Type B pancreatic cell (in vitro differentiated cells): ENCODE measurements around the gene MREG. TPM values are rescaled to one million over a fixed set of nuclear protein-coding genes. Genes with fewer than 3 reads are reported as not detected.
"Not testable (repeated sequence)": the region's sequence is repeated elsewhere in the genome, so short reads cannot be mapped to it uniquely, and the experiment has no call there.

ENCODE experiments used
- DNase-seq: peaks from one replicate; pipeline ENCODE4 v3.0.0; 2021; ENCODE audit warnings: mixed read lengths; ENCODE audit not compliant: unreplicated experiment; ENCODE audit errors: extremely low spot score
- H3K27ac Mint-ChIP-seq: 2 replicates; pipeline ENCODE4 v1.8.0; 2021; ENCODE audit warnings: mild to moderate bottlenecking, mixed read lengths
- H3K27me3 Mint-ChIP-seq: 2 replicates; pipeline ENCODE4 v1.8.0; 2021; ENCODE audit warnings: mixed read lengths
- H3K36me3 Mint-ChIP-seq: 2 replicates; pipeline ENCODE4 v1.8.0; 2021; ENCODE audit warnings: mixed read lengths
- H3K4me1 Mint-ChIP-seq: one replicate; pipeline ENCODE4 v1.8.0; 2021; ENCODE audit warnings: mixed read lengths; ENCODE audit not compliant: unreplicated experiment
- H3K4me3 Mint-ChIP-seq: 2 replicates; pipeline ENCODE4 v1.8.0; 2021; ENCODE audit warnings: mild to moderate bottlenecking, mixed read lengths
- H3K9me3 Mint-ChIP-seq: 2 replicates; pipeline ENCODE4 v1.8.0; 2021; ENCODE audit warnings: mixed read lengths
- total RNA-seq: library from RNA; stranded (reverse); gene quantifications from 2 replicates; pipeline ENCODE4 v1.2.1, GENCODE V29; 2021; ENCODE audit warnings: low replicate concordance
- TF ChIP-seq, protein P1 (sequence below): fragments of 200-600 bp; sonication (generic); conservative IDR thresholded peaks from 2 replicates; pipeline ENCODE4 v1.5.0; 2021; ENCODE audit warnings: antibody characterized with exemption, mild to moderate bottlenecking

MREG gene
- total RNA-seq, 1 donor from 2014 or later: 15.7 TPM

DNA sequence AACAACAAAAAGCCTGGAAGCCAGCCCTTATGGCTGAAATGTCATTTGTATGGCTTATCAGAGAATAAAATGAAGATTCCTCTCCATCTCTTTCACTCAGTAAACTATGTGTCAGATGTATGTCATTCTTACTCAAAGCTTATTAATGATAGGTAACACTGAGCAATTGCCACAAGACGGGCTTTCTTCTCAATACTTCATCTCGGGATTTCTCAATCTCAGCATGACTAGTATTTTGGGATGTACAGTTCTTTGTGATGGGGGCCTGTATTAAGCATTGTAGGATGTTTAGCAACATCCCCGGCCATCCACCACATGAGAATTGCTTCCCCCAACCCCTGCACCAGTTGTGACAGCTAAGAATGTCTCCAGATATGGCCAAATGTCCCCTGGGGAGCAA lies 80.2 kb downstream of the MREG start:
- Mint-ChIP-seq H3K4me3 (no peak overlapping the region), H3K36me3 (no peaks in the 10 kb centered on the region), H3K9me3 (peaks cover 10% of the 10 kb centered on the region), H3K27me3 (no peaks in the 10 kb centered on the region), H3K4me1 (peaks cover 22% of the 10 kb centered on the region), H3K27ac (no peak overlapping the region)
- TF ChIP-seq, protein P1, sequence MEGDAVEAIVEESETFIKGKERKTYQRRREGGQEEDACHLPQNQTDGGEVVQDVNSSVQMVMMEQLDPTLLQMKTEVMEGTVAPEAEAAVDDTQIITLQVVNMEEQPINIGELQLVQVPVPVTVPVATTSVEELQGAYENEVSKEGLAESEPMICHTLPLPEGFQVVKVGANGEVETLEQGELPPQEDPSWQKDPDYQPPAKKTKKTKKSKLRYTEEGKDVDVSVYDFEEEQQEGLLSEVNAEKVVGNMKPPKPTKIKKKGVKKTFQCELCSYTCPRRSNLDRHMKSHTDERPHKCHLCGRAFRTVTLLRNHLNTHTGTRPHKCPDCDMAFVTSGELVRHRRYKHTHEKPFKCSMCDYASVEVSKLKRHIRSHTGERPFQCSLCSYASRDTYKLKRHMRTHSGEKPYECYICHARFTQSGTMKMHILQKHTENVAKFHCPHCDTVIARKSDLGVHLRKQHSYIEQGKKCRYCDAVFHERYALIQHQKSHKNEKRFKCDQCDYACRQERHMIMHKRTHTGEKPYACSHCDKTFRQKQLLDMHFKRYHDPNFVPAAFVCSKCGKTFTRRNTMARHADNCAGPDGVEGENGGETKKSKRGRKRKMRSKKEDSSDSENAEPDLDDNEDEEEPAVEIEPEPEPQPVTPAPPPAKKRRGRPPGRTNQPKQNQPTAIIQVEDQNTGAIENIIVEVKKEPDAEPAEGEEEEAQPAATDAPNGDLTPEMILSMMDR: no peak
- no peak for DNase-seq

- H3K27ac Mint-ChIP-seq: peak overlapping the region; percentile 87
- H3K9me3 Mint-ChIP-seq: peaks cover 10% of the 10 kb centered on the region
- no peaks in the 10 kb centered on the region for H3K36me3 Mint-ChIP-seq
- peaks cover 22% of the 10 kb centered on the region for H3K4me1 Mint-ChIP-seq
- peak overlapping the region; percentile 13 for H3K4me3 Mint-ChIP-seq
- TF ChIP-seq, protein P1: peak; percentile 98
- H3K27me3 Mint-ChIP-seq: no peaks in the 10 kb centered on the region
- DNase-seq: peak; percentile 73
Measured at GRCh38 chr2:215931256-215931903, 82.0 kb downstream of the MREG start.

DNA sequence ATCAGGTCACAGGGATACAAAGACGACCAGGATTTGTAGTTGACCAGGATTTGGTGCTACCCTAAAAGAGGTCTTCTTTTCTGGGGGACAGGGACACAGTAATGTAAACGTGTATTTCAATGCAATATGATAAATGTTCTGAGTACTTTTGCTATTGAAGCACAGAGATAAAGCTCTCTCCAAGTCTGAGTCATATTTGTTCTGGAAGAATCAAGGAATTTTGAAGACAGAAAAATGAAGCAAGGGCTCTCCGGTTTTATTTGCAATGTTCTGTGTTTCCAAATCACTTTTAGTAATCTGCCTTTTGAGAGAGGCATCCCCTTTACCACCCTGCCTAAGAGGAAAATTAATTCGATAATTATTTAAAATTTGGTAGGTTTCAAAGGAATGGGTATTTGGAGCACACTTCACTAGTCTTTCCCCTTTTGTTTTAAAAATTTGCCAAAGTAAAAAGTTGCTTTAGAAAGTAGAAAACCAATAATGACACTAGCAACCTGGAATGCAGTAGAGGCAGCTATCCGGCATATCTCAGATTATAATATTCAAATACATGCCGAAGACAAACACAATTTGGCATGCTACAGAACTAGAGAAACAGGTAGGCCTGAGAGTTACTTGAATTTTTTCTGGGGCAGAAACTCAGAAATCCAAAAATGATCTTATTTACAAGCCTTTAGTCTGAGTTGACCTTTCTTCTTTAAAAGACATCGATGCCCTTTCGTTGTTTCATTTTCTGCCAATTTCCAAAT lies 82.7 kb downstream of the MREG start:
- TF ChIP-seq, protein P1: no peak
- Mint-ChIP-seq H3K9me3 (peaks cover 10% of the 10 kb centered on the region), H3K27ac (peak overlapping the region; percentile 87), H3K4me1 (peaks cover 22% of the 10 kb centered on the region), H3K4me3 (peak overlapping the region; percentile 13), H3K36me3 (no peaks in the 10 kb centered on the region), H3K27me3 (no peaks in the 10 kb centered on the region)
- no peak for DNase-seq

DNA sequence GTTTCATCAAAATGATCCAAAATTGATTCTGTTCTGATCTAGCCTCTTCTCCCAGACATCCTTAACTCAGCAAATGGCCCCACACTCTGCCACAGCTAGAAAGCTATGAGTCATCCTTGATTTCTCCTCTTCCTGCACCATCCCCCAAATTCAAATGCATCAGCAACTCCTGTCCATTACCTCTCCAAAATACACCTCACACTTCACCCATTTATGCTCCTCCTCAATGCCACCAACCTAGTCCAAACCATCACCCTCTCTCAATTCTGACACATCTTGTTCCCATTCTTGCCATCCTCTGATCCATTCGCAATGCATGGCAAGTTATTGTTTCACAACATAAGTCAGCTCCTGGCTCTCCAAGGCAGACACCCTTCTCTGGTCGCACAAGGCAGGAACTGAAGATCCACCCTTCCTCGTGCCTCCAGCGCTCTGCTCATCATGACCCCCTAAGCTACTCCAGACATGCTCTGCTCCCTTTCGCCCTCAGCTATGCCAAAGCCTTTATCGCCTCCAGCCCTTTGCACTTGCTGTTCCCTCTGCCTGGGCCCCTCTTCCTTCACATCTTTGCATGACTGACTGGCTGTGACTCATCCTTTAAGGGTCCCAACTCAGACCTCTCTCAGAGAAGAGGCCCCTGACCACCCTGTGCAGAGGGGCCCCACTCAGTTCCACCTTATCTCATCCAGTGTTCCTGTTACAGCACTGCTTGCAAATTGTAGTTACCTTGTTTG lies 83.6 kb downstream of the MREG start:
- peak overlapping the region; percentile 26 for H3K4me3 Mint-ChIP-seq
- DNase-seq: no peak
- H3K36me3 Mint-ChIP-seq: no peaks in the 10 kb centered on the region

DNA sequence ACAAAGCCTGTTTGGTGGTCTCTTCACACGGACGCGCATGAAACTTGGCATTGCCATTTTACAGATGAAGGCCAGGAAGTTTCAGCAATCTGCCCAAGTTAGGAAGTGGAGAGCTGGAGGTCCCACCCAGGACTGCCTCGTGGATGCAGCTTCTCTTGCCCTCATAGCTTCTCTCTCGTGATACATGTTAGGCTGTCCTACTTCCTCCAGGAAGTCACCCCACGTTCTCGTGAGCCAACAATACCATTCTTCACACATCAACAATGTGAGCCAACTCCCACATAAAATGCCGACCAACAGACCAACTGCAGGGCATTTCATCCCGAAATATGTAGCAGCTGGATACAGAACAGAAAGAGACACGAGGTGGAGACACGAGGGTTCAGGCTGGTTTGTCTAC lies 85.3 kb downstream of the MREG start:
- H3K36me3 Mint-ChIP-seq: no peaks in the 10 kb centered on the region
- DNase-seq: no peak
- H3K27me3 Mint-ChIP-seq: no peaks in the 10 kb centered on the region
- H3K9me3 Mint-ChIP-seq: peaks cover 10% of the 10 kb centered on the region
- no peak overlapping the region for H3K27ac Mint-ChIP-seq
- peaks cover 22% of the 10 kb centered on the region for H3K4me1 Mint-ChIP-seq
- TF ChIP-seq, protein P1: no peak
- no peak overlapping the region for H3K4me3 Mint-ChIP-seq

More for the DNA sequence above, 83.6 kb downstream of the MREG start:
- Mint-ChIP-seq H3K9me3 (peaks cover 10% of the 10 kb centered on the region), H3K27ac (peak overlapping the region; percentile 87), H3K4me1 (peaks cover 22% of the 10 kb centered on the region), H3K27me3 (no peaks in the 10 kb centered on the region)
- TF ChIP-seq, protein P1: no peak

- H3K4me1 Mint-ChIP-seq: peaks cover 22% of the 10 kb centered on the region
- not testable (repeated sequence) for H3K27me3 Mint-ChIP-seq, H3K27ac Mint-ChIP-seq, H3K4me3 Mint-ChIP-seq, H3K9me3 Mint-ChIP-seq, DNase-seq, H3K36me3 Mint-ChIP-seq
Measured at GRCh38 chr2:215926992-215927391, 86.4 kb downstream of the MREG start.
